ENCODE results near the gene TRAF7. TPM values are rescaled to one million over a fixed set of nuclear protein-coding genes. Genes with fewer than 3 reads are reported as not detected.

The TRAF7 gene
- total RNA-seq, 1 experiment from 2014 or later = 101 TPM

DNA sequence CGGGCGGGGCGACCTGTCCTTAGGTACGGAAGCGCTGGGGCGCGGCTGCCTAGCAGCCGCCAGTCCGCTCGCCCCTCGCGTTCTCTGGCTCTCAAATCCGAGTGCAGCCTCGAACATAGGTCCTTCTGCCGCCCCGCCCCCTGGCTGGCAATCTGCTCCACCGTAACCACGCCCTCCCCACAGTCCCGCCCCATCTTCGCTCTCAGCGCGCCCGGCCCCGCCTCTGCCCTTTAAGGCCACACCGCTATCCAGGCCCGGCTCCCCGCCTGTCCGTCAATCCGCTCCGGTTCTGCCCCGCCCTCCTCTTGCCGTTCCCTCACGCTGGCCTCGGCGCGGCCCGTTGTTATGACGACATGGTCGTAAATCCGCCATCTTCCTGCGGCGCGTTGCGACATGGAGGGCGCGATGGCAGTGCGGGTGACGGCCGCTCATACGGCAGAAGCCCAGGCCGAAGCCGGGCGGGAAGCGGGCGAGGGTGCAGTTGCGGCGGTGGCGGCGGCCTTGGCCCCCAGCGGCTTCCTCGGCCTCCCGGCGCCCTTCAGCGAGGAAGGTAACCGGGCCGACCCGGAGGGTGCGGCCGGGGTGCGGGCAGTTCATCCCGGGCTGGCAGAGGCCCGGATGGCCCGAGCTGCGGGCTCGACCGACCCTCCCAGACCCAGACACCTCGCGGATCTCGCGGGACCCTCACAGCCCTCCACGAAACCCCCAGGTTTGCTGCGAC, 67.8 kb downstream of the TRAF7 start, which contains the start of gene E4F1:
E4F1 (plus strand) TSS at position 371 of the 721 bp plus-strand sequence; CDS start at position 394, 23 bp downstream.
- peak; percentile 100 for DNase-seq (ENCODE audit: low read depth)
- in situ Hi-C loops (cut with HindIII; ENCODE audit: low pct_unique_long_range_greater_than_20kb, low sequenced_read_pairs) = no loop called here

DNA sequence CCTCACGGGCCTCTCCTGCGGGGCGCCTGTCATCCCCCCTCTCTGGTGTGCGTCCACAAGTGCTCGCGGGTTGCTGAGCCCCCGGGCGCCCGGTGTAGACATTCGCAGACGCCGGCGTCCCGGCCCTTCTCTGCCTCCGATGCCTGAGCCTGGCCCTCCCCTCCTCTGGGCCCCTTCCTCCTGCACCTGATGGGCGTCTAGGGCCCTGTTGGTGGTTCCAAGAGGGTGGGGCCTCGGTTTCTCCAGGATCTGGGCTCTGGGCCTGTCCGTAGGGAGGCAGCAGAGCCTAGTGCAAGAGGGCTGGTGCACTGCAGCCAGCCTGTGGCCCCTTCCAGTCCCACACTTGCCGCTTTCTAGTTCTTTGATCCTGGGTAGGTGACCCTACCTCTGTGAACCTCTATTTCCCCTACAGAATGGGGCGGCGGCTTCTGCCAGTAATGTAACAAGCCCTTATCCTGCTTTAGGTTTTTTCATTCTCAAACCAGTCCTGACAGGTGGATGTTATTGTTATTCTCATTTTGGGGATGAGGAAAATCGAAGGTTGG, 68.4 kb downstream of the TRAF7 start:
- in situ Hi-C loops (cut with HindIII; ENCODE audit: low pct_unique_long_range_greater_than_20kb, low sequenced_read_pairs) = no loop called here
- peak; percentile 61 for DNase-seq (ENCODE audit: low read depth)

DNA sequence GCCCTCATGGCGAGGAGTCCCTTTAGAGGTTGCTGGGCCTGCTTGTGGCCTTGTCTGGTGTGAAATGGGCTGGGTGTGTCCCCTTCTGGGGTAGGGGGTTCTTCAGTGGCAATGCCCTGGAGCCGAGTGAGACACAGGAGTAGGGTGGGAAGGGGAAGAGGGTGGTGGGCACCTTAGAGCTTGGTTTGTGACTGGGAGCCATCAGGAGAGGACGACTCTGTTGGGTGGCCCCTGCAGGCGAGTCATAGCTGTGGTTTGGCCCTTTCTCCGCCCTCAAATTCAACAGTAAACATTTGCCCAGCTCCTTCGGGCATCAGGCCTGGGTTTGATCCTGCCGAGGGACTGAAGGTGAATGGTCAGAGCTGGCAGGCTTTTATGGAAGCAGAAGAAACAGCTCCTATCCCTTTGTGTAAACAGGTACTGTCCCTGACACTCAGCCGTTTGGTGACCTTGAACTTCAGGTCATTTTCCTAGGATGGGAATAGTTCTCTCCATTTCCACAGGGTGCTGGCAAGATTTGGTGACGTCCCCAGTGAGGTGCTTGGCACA, 70.7 kb downstream of the TRAF7 start:
- in situ Hi-C loops (cut with HindIII; ENCODE audit: low pct_unique_long_range_greater_than_20kb, low sequenced_read_pairs) = no loop called here

DNA sequence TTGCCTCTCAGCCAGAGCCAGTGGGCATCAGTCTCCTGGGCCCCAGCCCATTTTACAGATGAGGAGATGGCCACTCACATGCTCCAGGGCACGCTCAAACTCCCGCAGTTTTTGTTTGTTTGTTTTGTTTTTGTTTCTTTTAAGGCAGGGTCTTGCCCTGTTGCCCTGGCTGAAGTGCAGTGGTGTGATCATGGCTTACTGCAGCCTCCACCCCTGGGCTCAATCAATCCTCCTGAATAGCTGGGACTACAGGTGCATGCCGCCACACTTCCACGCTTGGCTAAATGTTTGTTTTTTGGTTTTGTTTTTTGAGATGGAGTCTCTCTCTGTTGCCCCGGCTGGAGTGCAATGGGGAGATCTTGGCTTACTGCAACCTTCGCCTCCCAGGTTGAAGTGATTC, 71.3 kb downstream of the TRAF7 start:
- in situ Hi-C loops (cut with HindIII; ENCODE audit: low pct_unique_long_range_greater_than_20kb, low sequenced_read_pairs) = no loop called here
- no peak for DNase-seq (ENCODE audit: low read depth)

More for the DNA sequence above, 70.7 kb downstream of the TRAF7 start:
- DNase-seq (ENCODE audit: low read depth) = peak; percentile 52

Other genes with a start within 250 kb of the TRAF7 start
- not detected in 2 replicates for gene HS3ST6, start 237.4 kb upstream of the TRAF7 start, total RNA-seq (2014; rRNA removed; shearing (Covaris generic); ENCODE audit: low replicate concordance)
- 275 and 288 TPM in 2 replicates for gene MSRB1, start 212.6 kb upstream of the TRAF7 start, total RNA-seq (2014; rRNA removed; shearing (Covaris generic); ENCODE audit: low replicate concordance)
- gene RPL3L, start 201.1 kb upstream of the TRAF7 start, total RNA-seq (2014; rRNA removed; shearing (Covaris generic); ENCODE audit: low replicate concordance) = not detected in 2 replicates
- gene NDUFB10, start 196.2 kb upstream of the TRAF7 start, total RNA-seq (2014; rRNA removed; shearing (Covaris generic); ENCODE audit: low replicate concordance) = 527 and 683 TPM in 2 replicates
- gene RPS2, start 191.0 kb upstream of the TRAF7 start, total RNA-seq (2014; rRNA removed; shearing (Covaris generic); ENCODE audit: low replicate concordance) = 7,960 and 10,766 TPM in 2 replicates
- gene RNF151, start 188.9 kb upstream of the TRAF7 start, total RNA-seq (2014; rRNA removed; shearing (Covaris generic); ENCODE audit: low replicate concordance) = not detected in 2 replicates
- gene TBL3, start 183.7 kb upstream of the TRAF7 start, total RNA-seq (2014; rRNA removed; shearing (Covaris generic); ENCODE audit: low replicate concordance) = 128 and 160 TPM in 2 replicates
- gene NOXO1, start 174.3 kb upstream of the TRAF7 start, total RNA-seq (2014; rRNA removed; shearing (Covaris generic); ENCODE audit: low replicate concordance) = 0.24 TPM in 1 of 2 replicates, not detected in the other
- gene GFER, start 171.6 kb upstream of the TRAF7 start, total RNA-seq (2014; rRNA removed; shearing (Covaris generic); ENCODE audit: low replicate concordance) = 55.9 and 56.8 TPM in 2 replicates
- 37.8 and 44.9 TPM in 2 replicates for gene SYNGR3, start 165.8 kb upstream of the TRAF7 start, total RNA-seq (2014; rRNA removed; shearing (Covaris generic); ENCODE audit: low replicate concordance)
- 45.0 and 89.3 TPM in 2 replicates for gene ZNF598, start 146.0 kb upstream of the TRAF7 start, total RNA-seq (2014; rRNA removed; shearing (Covaris generic); ENCODE audit: low replicate concordance)
- gene NPW, start 136.0 kb upstream of the TRAF7 start, total RNA-seq (2014; rRNA removed; shearing (Covaris generic); ENCODE audit: low replicate concordance) = not detected in 2 replicates
- gene NHERF2, start 128.9 kb upstream of the TRAF7 start, total RNA-seq (2014; rRNA removed; shearing (Covaris generic); ENCODE audit: low replicate concordance) = 30.3 and 32.4 TPM in 2 replicates
- gene NTHL1, start 107.9 kb upstream of the TRAF7 start, total RNA-seq (2014; rRNA removed; shearing (Covaris generic); ENCODE audit: low replicate concordance) = 129 and 148 TPM in 2 replicates
- gene TSC2, start 107.8 kb upstream of the TRAF7 start, total RNA-seq (2014; rRNA removed; shearing (Covaris generic); ENCODE audit: low replicate concordance) = 22.3 and 31.5 TPM in 2 replicates
- 37.4 and 84.9 TPM in 2 replicates for gene PKD1, start 19.9 kb upstream of the TRAF7 start, total RNA-seq (2014; rRNA removed; shearing (Covaris generic); ENCODE audit: low replicate concordance)
- gene RAB26, start 7.2 kb upstream of the TRAF7 start, total RNA-seq (2014; rRNA removed; shearing (Covaris generic); ENCODE audit: low replicate concordance) = 8.9 and 9.5 TPM in 2 replicates
- gene CASKIN1, start 40.8 kb downstream of the TRAF7 start, total RNA-seq (2014; rRNA removed; shearing (Covaris generic); ENCODE audit: low replicate concordance) = 0.03 TPM in 1 of 2 replicates, not detected in the other
- 81.6 and 90.5 TPM in 2 replicates for gene MLST8, start 49.7 kb downstream of the TRAF7 start, total RNA-seq (2014; rRNA removed; shearing (Covaris generic); ENCODE audit: low replicate concordance)
- 0.12 and 1.1 TPM in 2 replicates for gene BRICD5, start 55.1 kb downstream of the TRAF7 start, total RNA-seq (2014; rRNA removed; shearing (Covaris generic); ENCODE audit: low replicate concordance)
- gene PGP, start 59.1 kb downstream of the TRAF7 start, total RNA-seq (2014; rRNA removed; shearing (Covaris generic); ENCODE audit: low replicate concordance) = 59.6 and 78.5 TPM in 2 replicates
- 45.6 and 67.7 TPM in 2 replicates for gene E4F1, start 67.8 kb downstream of the TRAF7 start, total RNA-seq (2014; rRNA removed; shearing (Covaris generic); ENCODE audit: low replicate concordance)
- gene DNASE1L2, start 80.7 kb downstream of the TRAF7 start, total RNA-seq (2014; rRNA removed; shearing (Covaris generic); ENCODE audit: low replicate concordance) = 0.98 TPM in 1 of 2 replicates, not detected in the other
- 120 and 165 TPM in 2 replicates for gene ECI1, start 95.8 kb downstream of the TRAF7 start, total RNA-seq (2014; rRNA removed; shearing (Covaris generic); ENCODE audit: low replicate concordance)
- 151 and 155 TPM in 2 replicates for gene RNPS1, start 112.3 kb downstream of the TRAF7 start, total RNA-seq (2014; rRNA removed; shearing (Covaris generic); ENCODE audit: low replicate concordance)
- gene ABCA3, start 184.9 kb downstream of the TRAF7 start, total RNA-seq (2014; rRNA removed; shearing (Covaris generic); ENCODE audit: low replicate concordance) = 18.0 and 22.4 TPM in 2 replicates